ENCODE measurements around the gene ZNF439. TPM values are rescaled to one million over a fixed set of nuclear protein-coding genes. Genes with fewer than 3 reads are reported as not detected.
A peak's percentile ranks its signal among the peaks of the same experiment; 100 is the strongest.
"Not testable (repeated sequence)": the region's sequence is repeated elsewhere in the genome, so short reads cannot be mapped to it uniquely, and the experiment has no call there.

The ZNF439 gene
- total RNA-seq, 1 experiment from 2014 or later = 3.3 TPM

DNA sequence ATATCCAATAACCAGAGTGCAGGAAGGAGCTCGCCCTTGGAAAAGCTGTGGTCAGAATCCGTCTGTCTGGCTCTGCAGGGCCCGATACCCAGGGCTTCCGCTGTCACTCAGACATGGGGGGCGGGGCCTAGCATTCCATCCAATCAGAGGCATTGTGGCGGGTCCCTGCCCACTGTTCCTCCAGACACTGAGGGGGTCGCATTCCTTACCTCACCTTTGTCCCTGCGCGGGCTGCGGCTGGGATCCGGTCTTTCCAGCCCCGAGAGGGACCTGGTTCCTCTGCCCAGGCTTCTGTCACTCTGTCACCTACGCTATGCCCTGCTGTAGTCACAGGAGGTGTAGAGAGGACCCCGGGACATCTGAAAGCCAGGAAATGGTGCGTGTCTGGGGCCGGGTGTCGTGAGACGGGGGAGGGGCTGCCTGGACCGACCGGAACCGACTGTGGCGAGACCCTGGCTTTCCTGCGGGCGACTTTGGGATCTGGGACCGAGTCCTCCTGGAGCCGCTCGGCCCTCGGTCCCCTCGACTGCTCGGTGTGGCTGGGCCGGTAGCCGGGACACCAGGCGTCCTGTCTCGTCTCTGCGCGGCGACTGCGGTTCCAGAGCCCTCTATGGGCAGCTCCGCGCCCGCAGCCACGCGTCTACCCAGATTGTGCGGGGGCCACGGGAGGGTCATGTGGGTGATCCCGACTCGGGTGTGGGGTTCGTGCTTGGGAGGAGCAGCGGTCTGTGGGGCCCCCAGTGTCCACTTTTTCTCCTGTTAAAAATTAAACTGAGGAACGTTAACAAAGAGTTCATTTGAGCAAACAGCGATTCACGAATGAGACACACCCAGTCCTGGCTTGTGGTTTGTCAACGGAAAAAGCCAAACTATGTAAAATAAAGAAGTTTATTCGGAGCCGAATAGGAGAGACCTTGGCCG, 39.3 kb downstream of the ZNF439 start, which contains the start of gene ZNF69:
ZNF69 (plus strand) TSS at position 172 of the 921 bp plus-strand sequence; CDS start at position 314, 142 bp downstream.
- H3K4me3 Mint-ChIP-seq = peak within 1 kb of the TSS; percentile 86 to 95
- no peak within 1 kb of the TSS for H2BK20ac ChIP-seq (ENCODE audit: low read depth, low read length, poor library complexity, severe bottlenecking)
- peaks cover 2% of the 10 kb centered on the region; the same call in 1 of the 2 replicates for H3K27me3 Mint-ChIP-seq (ENCODE audit: low read depth)

DNA sequence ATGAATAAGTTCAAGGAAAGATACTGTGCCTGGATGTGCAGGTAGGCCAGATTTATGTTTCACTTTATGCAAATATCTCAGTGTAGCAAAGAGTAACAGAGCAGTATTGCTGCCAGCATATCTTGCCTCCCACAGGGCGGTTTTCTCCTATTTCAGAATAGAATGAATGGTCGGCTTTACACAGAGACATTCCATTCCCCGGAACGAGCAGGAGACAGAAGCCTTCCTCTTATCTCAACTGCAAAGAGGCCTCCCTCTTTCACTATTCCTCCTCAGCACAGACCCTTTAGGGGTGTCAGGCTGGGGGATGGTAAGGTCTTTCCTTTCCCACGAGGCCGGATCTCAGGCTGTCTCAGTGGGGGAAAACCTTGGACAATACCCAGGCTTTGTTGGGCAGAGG, 41.4 kb downstream of the ZNF439 start:
- Mint-ChIP-seq H3K9me3 (peaks cover 39 to 61% of the 10 kb centered on the region in 2 experiments), H3K4me1 (peaks cover 36% of the 10 kb centered on the region in 2 experiments), H3K4me3 (peak overlapping the region; percentile 47 to 86), H3K27ac (peak overlapping the region; percentile 41 to 94 (median 52); a peak in 5 of 7 replicates), H3K36me3 (ENCODE audit: insufficient read depth in 1 of 3, low read depth in 3 of 3) (peaks cover 38 to 68% (median 48%) of the 10 kb centered on the region in 3 experiments)
- H2BK12ac ChIP-seq (ENCODE audit: insufficient read length, low read depth, low read length); H3K9ac ChIP-seq (ENCODE audit: extremely low read depth, insufficient read length, low read length); H2BK5ac ChIP-seq (ENCODE audit: insufficient read length, low read length); H3K14ac ChIP-seq (ENCODE audit: insufficient read depth, low read length); H4K5ac ChIP-seq (ENCODE audit: insufficient read length, low read depth, low read length); DNase-seq; H2BK120ac ChIP-seq (ENCODE audit: low read depth, low read length, poor library complexity, severe bottlenecking); H3K27me3 ChIP-seq (ENCODE audit: insufficient read depth, low read length); H3K56ac ChIP-seq (ENCODE audit: insufficient read length, low read depth, low read length); H4K20me1 ChIP-seq (ENCODE audit: control insufficient read depth, insufficient read depth, insufficient read length); H3K23ac ChIP-seq (ENCODE audit: insufficient read length, low read depth, low read length); H3K18ac ChIP-seq (ENCODE audit: insufficient read length, low read depth, low read length); H3K4me1 ChIP-seq (ENCODE audit: insufficient read depth, low read length); H3K79me2 ChIP-seq (ENCODE audit: insufficient read depth, low read length); H3K79me1 ChIP-seq (ENCODE audit: insufficient read depth, low read depth, low read length, poor library complexity, severe bottlenecking); H3K9me3 ChIP-seq (ENCODE audit: control insufficient read depth, low read depth, low read length); H4K91ac ChIP-seq (ENCODE audit: insufficient read length, low read depth, low read length); H3K4ac ChIP-seq (ENCODE audit: low read depth, low read length); H3T11ph ChIP-seq (ENCODE audit: low read length); H3K23me2 ChIP-seq (ENCODE audit: insufficient read length, low read depth, low read length, poor library complexity, severe bottlenecking); H2AFZ ChIP-seq (ENCODE audit: low read length); H2BK20ac ChIP-seq (ENCODE audit: low read depth, low read length, poor library complexity, severe bottlenecking); H3K27me3 Mint-ChIP-seq (ENCODE audit: low read depth); H2BK15ac ChIP-seq (ENCODE audit: low read depth, low read length); H4K8ac ChIP-seq (replicated peaks; ENCODE audit: insufficient read length, low read depth, low read length); H3K27ac ChIP-seq (ENCODE audit: insufficient read length, low read depth, low read length); H2AK5ac ChIP-seq (ENCODE audit: insufficient read length, low read length): not testable (repeated sequence)
- peak overlapping the region; percentile 24 for H3K4me2 ChIP-seq (ENCODE audit: insufficient read depth, insufficient read length, low read length)
- WGBS (ENCODE audit: extremely low coverage, insufficient read length, low lambda C conversion rate) = no CpG with 5 or more reads among the region's 6 CpGs

More for the DNA sequence above, 39.3 kb downstream of the ZNF439 start, which contains the start of gene ZNF69:
- Histone ChIP-seq H4K20me1 (ENCODE audit: control insufficient read depth, insufficient read depth, insufficient read length) (no peaks in the 10 kb centered on the region), H3T11ph (ENCODE audit: low read length) (no peak within 1 kb of the TSS), H3K9me3 (ENCODE audit: control insufficient read depth, low read depth, low read length) (no peaks in the 10 kb centered on the region), H2BK120ac (ENCODE audit: low read depth, low read length, poor library complexity, severe bottlenecking) (no peak within 1 kb of the TSS), H2BK12ac (ENCODE audit: insufficient read length, low read depth, low read length) (peak within 1 kb of the TSS; percentile 79), H4K5ac (ENCODE audit: insufficient read length, low read depth, low read length) (no peak within 1 kb of the TSS), H3K4ac (ENCODE audit: low read depth, low read length) (peak within 1 kb of the TSS; percentile 1; the same call in 1 of the 2 replicates), H3K27ac (ENCODE audit: insufficient read length, low read depth, low read length) (peak within 1 kb of the TSS; percentile 53), H4K8ac (replicated peaks; ENCODE audit: insufficient read length, low read depth, low read length) (no peak within 1 kb of the TSS), H3K23ac (ENCODE audit: insufficient read length, low read depth, low read length) (no peak within 1 kb of the TSS), H2BK5ac (ENCODE audit: insufficient read length, low read length) (peak within 1 kb of the TSS; percentile 65), H2AK5ac (ENCODE audit: insufficient read length, low read length) (no peak within 1 kb of the TSS), H3K56ac (ENCODE audit: insufficient read length, low read depth, low read length) (no peak within 1 kb of the TSS), H2AFZ (ENCODE audit: low read length) (peak within 1 kb of the TSS; percentile 75), H3K18ac (ENCODE audit: insufficient read length, low read depth, low read length) (peak within 1 kb of the TSS; percentile 85), H3K79me2 (ENCODE audit: insufficient read depth, low read length) (0 out of 2 replicates have a peak, but pooled peaks cover 2% of the 10 kb centered on the region), H3K23me2 (ENCODE audit: insufficient read length, low read depth, low read length, poor library complexity, severe bottlenecking) (peaks cover 8% of the 10 kb centered on the region), H3K9ac (ENCODE audit: extremely low read depth, insufficient read length, low read length) (peak within 1 kb of the TSS; percentile 27), H3K27me3 (ENCODE audit: insufficient read depth, low read length) (no peaks in the 10 kb centered on the region), H3K4me2 (ENCODE audit: insufficient read depth, insufficient read length, low read length) (peak within 1 kb of the TSS; percentile 61), H3K14ac (ENCODE audit: insufficient read depth, low read length) (peak within 1 kb of the TSS; percentile 88), H2BK15ac (ENCODE audit: low read depth, low read length) (no peak within 1 kb of the TSS), H4K91ac (ENCODE audit: insufficient read length, low read depth, low read length) (no peak within 1 kb of the TSS), H3K4me1 (ENCODE audit: insufficient read depth, low read length) (peaks cover 6% of the 10 kb centered on the region; the same call in 1 of the 2 replicates), H3K79me1 (ENCODE audit: insufficient read depth, low read depth, low read length, poor library complexity, severe bottlenecking) (no peaks in the 10 kb centered on the region)
- no CpG with 5 or more reads among the region's 56 CpGs for WGBS (ENCODE audit: extremely low coverage, insufficient read length, low lambda C conversion rate)
- Mint-ChIP-seq H3K4me1 (peaks cover 36% of the 10 kb centered on the region in 2 experiments), H3K9me3 (peaks cover 22 to 41% of the 10 kb centered on the region in 2 experiments), H3K36me3 (ENCODE audit: insufficient read depth in 1 of 3, low read depth in 3 of 3) (peaks cover 19 to 47% (median 27%) of the 10 kb centered on the region in 3 experiments), H3K27ac (peak within 1 kb of the TSS; percentile 95 to 98 (median 97))
- DNase-seq = peak; percentile 97
- TF ChIP-seq, protein P1, sequence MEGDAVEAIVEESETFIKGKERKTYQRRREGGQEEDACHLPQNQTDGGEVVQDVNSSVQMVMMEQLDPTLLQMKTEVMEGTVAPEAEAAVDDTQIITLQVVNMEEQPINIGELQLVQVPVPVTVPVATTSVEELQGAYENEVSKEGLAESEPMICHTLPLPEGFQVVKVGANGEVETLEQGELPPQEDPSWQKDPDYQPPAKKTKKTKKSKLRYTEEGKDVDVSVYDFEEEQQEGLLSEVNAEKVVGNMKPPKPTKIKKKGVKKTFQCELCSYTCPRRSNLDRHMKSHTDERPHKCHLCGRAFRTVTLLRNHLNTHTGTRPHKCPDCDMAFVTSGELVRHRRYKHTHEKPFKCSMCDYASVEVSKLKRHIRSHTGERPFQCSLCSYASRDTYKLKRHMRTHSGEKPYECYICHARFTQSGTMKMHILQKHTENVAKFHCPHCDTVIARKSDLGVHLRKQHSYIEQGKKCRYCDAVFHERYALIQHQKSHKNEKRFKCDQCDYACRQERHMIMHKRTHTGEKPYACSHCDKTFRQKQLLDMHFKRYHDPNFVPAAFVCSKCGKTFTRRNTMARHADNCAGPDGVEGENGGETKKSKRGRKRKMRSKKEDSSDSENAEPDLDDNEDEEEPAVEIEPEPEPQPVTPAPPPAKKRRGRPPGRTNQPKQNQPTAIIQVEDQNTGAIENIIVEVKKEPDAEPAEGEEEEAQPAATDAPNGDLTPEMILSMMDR (conservative IDR thresholded peaks at IDR 0.05) = peak; percentile 30; the same call in 1 of the 3 replicates
